GM20000 (cell line): ENCODE data around the gene PHETA1.
A peak's percentile ranks its signal among the peaks of the same experiment; 100 is the strongest.

ENCODE experiments used
- DNase-seq: peaks from one replicate; pipeline ENCODE4 v3.0.0; 2012; ENCODE audit warnings: low spot score
- TF ChIP-seq, protein P1 (sequence below): IDR thresholded peaks from 2 replicates; pipeline ENCODE4 v1.5.1; 2012; ENCODE audit warnings: mild to moderate bottlenecking, control low read depth; ENCODE audit errors: extremely low read depth, missing control alignments

The PHETA1 gene

DNA sequence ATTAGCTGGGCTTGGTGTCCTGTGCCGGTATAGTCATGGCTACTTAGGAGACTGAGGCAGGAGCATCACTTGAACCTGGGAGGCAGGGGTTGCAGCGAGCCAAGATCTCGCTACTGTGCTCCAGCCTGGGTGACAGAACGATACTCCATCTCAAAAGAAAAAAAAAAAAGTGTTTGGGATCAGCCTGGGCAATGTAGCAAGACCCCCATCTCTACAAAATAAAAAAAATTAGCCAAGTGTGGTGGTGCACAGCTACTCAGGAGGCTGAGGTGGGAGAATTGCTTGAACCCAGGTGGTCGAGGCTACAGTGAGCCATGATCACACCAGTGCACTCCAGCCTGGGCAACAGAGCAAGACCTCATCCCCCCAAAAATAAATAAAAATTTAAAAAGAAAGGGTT, 47.6 kb downstream of the PHETA1 start:
- TF ChIP-seq, protein P1, sequence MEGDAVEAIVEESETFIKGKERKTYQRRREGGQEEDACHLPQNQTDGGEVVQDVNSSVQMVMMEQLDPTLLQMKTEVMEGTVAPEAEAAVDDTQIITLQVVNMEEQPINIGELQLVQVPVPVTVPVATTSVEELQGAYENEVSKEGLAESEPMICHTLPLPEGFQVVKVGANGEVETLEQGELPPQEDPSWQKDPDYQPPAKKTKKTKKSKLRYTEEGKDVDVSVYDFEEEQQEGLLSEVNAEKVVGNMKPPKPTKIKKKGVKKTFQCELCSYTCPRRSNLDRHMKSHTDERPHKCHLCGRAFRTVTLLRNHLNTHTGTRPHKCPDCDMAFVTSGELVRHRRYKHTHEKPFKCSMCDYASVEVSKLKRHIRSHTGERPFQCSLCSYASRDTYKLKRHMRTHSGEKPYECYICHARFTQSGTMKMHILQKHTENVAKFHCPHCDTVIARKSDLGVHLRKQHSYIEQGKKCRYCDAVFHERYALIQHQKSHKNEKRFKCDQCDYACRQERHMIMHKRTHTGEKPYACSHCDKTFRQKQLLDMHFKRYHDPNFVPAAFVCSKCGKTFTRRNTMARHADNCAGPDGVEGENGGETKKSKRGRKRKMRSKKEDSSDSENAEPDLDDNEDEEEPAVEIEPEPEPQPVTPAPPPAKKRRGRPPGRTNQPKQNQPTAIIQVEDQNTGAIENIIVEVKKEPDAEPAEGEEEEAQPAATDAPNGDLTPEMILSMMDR: no peak
- DNase-seq: no peak

DNA sequence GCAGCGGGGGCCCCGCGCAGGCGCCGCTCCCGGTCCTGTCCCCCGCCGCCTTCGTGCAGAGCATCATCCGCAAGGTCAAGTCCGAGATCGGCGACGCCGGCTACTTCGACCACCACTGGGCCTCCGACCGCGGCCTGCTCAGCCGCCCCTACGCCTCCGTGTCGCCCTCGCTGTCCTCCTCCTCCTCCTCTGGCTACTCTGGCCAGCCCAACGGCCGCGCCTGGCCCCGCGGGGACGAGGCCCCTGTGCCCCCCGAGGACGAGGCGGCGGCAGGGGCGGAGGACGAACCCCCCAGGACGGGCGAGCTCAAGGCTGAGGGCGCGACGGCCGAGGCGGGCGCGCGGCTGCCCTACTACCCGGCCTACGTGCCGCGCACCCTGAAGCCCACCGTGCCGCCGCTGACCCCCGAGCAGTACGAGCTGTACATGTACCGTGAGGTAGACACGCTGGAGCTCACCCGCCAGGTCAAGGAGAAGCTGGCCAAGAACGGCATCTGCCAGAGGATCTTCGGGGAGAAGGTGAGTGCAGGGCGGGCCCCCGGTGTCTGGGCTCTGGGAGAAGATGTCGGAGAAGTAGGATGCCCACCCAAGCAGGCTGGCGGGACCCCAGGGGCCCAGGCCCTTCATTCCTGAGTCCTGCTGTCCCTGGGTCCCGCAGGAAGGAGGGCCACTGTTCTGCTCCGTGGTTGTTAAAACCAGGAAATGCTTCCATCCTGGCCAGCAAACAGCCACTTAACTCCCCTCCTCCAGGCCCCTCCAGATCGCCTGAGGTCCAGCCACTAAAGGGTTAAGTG, 48.4 kb downstream of the PHETA1 start:
- no peak for DNase-seq
- TF ChIP-seq, protein P1: no peak

DNA sequence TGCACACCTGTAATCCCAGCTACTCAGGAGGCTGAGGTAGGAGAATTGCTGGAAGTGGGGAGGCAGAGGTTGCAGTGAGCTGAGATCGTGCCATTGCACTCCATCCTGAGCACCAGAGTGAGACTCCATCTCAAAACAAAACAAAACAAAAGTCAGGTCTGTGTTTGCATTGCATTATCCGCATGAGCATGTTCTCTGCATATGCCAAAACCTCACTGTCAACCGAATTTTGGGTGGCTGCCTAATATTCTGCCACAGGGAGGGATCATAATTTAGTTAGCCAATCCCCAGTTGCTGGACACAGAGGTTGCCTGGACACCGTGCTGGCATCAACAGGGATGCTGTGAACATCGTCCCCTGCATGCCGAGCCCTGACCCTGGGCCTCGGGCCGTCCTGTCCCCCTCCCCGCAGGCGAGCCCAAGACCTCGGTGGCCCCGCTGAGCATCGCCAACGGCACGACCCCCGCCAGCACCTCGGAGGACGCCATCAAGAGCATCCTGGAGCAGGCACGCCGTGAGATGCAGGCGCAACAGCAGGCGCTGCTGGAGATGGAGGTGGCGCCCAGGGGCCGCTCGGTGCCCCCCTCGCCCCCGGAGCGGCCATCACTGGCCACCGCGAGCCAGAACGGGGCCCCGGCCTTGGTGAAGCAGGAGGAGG, 49.2 kb downstream of the PHETA1 start:
- no peak for DNase-seq
- TF ChIP-seq, protein P1: no peak

DNA sequence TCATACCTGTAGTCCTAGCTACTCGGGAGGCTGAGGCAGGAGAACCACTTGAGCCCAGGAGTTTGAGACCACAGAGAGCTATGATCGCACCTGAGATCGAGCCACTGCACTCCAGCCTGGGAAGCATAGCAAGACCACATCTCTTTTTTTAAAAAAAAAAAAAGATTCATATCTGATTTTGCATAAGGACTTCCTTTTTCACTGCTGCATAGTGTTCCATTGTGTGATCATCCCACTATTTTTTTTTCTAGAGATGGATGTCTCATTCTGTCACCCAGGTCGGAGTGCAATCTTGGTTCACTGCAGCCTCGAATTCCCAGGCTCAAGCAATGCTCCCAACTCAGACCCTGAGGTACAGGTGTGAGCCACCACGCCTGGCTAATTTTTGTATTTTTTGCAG, 50.4 kb downstream of the PHETA1 start:
- TF ChIP-seq, protein P1: no peak
- no peak for DNase-seq

DNA sequence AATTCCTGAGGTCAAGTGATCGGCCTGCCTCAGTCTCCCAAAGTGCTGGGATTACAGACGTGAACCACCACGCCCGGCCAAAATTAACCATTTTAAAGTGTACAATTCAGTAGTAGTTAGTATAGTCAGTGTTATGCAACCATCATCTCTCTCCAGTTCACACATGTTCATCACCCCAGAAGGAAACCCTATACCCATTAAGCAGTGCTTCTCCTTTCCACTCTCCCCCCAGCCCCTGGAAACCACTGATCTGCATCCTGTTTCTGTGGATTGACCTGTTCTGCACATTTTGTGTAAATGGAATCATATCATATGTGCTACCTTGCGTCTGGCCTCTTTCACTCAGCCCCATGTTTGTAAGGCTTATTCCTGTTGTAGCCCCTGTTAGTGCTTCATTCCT, 52.2 kb downstream of the PHETA1 start:
- no peak for DNase-seq
- TF ChIP-seq, protein P1: no peak

DNA sequence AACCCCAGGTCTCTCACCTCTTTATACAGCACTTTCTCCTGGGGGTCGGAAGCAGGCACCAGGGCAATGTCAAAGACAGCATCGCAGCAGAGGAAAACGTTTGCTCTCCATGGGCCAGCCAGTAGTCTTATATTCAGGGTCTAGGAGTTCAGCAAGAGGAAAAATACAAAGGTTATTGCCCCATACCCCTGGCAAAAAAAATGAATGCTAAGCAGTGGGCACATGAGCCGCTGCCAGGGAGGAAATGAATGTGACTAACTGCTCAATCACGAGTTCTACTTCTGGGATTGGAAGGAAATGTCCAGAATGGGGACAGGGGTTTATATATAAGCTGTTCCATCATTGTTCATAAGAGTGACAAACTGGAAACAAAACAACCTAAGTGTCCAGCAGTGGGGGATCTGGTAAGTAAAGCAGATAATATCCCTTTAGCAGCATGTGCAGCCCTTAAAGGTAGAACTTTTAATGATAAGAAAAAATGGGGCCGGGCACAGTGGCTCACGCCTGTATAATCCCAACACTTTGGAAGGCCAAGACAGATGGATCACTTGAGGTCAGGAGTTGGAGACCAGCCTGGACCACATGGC, 53.8 kb downstream of the PHETA1 start:
- TF ChIP-seq, protein P1: no peak

DNA sequence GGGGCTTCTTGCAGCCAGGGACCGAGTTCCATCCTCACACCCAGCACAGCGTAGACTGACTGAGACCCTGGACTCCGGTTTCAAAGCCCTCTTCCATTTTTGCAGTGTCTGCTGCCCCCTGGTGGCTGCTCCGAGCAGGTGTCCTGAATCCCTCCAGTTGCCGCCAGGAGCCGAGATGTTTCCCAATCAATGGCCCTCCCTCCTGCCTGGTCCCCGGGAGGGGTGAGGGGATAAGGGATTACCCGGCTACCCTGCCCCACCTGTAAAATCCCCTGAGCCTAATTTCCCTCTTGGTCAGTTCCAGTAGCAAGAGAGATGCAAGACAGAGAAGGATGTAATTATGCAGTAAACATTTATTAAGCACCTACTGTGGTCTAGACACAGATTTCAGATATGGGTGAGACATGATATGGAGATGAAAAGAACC, 55.0 kb downstream of the PHETA1 start:
- TF ChIP-seq, protein P1: peak; percentile 94
- DNase-seq: peak; percentile 93

More for the DNA sequence above, 53.8 kb downstream of the PHETA1 start:
- DNase-seq: no peak
